ENCODE results near the gene CFAP54.
"Not testable (repeated sequence)": the region's sequence is repeated elsewhere in the genome, so short reads cannot be mapped to it uniquely, and the experiment has no call there.

CFAP54 gene

DNA sequence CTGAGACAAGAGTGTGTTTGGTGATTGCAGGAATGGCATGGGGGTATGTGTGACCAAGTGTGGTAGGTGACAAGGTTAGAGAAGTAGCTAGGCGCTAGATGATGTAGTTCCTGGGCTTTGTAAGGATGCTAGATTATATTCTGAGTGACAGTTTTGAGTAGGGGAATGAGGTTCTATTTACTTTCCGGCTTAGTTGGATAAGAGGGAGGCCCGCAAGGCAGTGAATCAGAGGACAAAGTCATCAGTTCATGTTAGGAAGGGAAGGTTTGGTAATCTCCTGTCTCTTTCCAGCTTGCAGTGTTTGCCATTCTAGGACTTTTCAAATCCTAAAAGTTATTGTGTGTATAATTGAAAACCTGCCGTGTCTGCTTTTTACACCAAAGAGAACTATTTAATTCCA lies 45.0 kb downstream of the CFAP54 start:
- H3K36me3 ChIP-seq (ENCODE audit: control insufficient read depth in 1 of 2, insufficient read depth in 2 of 2, low read length in 2 of 2), result no peaks in the 10 kb centered on the region
- no peak overlapping the region for H3K27ac ChIP-seq (ENCODE audit: low read depth, low read length)
- no peak overlapping the region for H3K4me3 ChIP-seq (ENCODE audit: low read depth in 1 of 2, low read length in 2 of 2)
- H3K9ac ChIP-seq (ENCODE audit: low read depth in 1 of 2, low read length in 2 of 2), result no peak overlapping the region
- H3K9me3 ChIP-seq (ENCODE audit: control insufficient read depth in 1 of 2, low read length in 2 of 2), result no peaks in the 10 kb centered on the region
- H3K27me3 ChIP-seq (ENCODE audit: control insufficient read depth in 1 of 2, insufficient read depth in 2 of 2, low read length in 2 of 2), result no peaks in the 10 kb centered on the region
- no peaks in the 10 kb centered on the region for H3K4me1 ChIP-seq (ENCODE audit: control insufficient read depth in 1 of 2, insufficient read depth in 2 of 2, low read length in 2 of 2)

DNA sequence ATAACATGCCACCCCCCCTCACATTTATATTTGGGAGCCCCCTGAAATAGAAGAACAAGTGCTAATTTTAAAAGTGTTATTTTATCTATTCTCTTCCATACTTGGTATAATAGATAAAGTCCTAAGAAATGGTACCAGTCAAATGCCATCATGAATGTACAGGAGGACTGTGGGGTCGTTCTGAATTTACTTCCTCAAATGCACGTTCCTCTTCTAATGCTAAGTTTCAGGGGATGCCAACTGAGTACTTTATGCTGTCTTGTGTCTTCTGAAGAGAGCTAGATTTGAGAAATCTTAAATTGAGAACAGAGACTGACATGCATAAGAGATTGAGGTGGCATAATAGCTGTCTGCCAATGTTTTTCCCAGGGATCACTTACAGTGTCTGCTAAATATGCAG lies 59.0 kb downstream of the CFAP54 start:
- no peaks in the 10 kb centered on the region for H3K36me3 ChIP-seq (ENCODE audit: control insufficient read depth in 1 of 2, insufficient read depth in 2 of 2, low read length in 2 of 2)
- H3K4me3 ChIP-seq (ENCODE audit: low read depth in 1 of 2, low read length in 2 of 2), result no peak overlapping the region
- no peak overlapping the region for H3K9ac ChIP-seq (ENCODE audit: low read depth in 1 of 2, low read length in 2 of 2)
- H3K27ac ChIP-seq (ENCODE audit: low read depth, low read length), result no peak overlapping the region
- no peaks in the 10 kb centered on the region for H3K27me3 ChIP-seq (ENCODE audit: control insufficient read depth in 1 of 2, insufficient read depth in 2 of 2, low read length in 2 of 2)
- no peaks in the 10 kb centered on the region for H3K4me1 ChIP-seq (ENCODE audit: control insufficient read depth in 1 of 2, insufficient read depth in 2 of 2, low read length in 2 of 2)
- no peaks in the 10 kb centered on the region for H3K9me3 ChIP-seq (ENCODE audit: control insufficient read depth in 1 of 2, low read length in 2 of 2)

DNA sequence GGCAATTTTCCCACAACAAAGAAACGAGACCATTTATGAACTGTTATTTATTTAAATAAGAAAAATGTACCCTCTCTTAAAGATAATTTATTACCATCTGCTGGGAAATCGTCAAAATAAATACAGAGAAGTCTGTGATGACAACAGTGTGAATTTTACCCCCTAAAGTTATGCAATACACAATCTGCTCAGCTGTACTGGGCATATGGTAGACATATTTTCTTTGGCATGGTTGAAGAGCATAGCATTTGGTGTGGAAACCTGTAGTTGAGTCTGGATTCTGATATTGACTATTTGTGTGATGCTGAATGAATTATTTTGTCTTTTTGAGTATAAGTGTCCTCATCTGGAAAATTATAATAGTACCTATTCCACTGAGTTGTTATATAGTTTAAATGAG lies 60.0 kb downstream of the CFAP54 start:
- no peaks in the 10 kb centered on the region for H3K4me1 ChIP-seq (ENCODE audit: control insufficient read depth in 1 of 2, insufficient read depth in 2 of 2, low read length in 2 of 2)
- H3K27me3 ChIP-seq (ENCODE audit: control insufficient read depth in 1 of 2, insufficient read depth in 2 of 2, low read length in 2 of 2), result no peaks in the 10 kb centered on the region
- H3K9me3 ChIP-seq (ENCODE audit: control insufficient read depth in 1 of 2, low read length in 2 of 2), result no peaks in the 10 kb centered on the region
- H3K27ac ChIP-seq (ENCODE audit: low read depth, low read length), result no peak overlapping the region
- H3K36me3 ChIP-seq (ENCODE audit: control insufficient read depth in 1 of 2, insufficient read depth in 2 of 2, low read length in 2 of 2), result no peaks in the 10 kb centered on the region
- no peak overlapping the region for H3K9ac ChIP-seq (ENCODE audit: low read depth in 1 of 2, low read length in 2 of 2)
- no peak overlapping the region for H3K4me3 ChIP-seq (ENCODE audit: low read depth in 1 of 2, low read length in 2 of 2)

DNA sequence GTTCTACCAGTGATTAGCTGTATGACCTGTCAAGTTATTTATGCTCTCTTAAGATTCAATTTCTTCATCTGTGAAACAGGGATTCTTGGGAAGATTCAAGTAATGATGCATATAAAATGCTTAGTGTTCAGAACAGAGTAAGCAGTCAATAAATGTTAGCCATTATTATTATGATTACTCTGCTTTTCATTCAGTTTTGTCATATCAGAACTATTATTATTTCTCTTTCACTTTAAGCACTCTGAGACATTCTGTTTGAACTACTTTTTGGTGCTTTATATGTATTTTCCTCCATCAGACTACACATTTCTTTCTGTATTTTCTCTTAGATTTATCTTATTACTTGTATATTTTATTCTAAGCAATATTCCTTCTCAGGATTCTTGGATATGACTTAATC lies 81.2 kb downstream of the CFAP54 start:
- Histone ChIP-seq H3K9ac (ENCODE audit: low read depth in 1 of 2, low read length in 2 of 2) (no peak overlapping the region), H3K27ac (ENCODE audit: low read depth, low read length) (no peak overlapping the region), H3K4me3 (ENCODE audit: low read depth in 1 of 2, low read length in 2 of 2) (no peak overlapping the region), H3K4me1 (ENCODE audit: control insufficient read depth in 1 of 2, insufficient read depth in 2 of 2, low read length in 2 of 2) (no peaks in the 10 kb centered on the region), H3K27me3 (ENCODE audit: control insufficient read depth in 1 of 2, insufficient read depth in 2 of 2, low read length in 2 of 2) (no peaks in the 10 kb centered on the region), H3K9me3 (ENCODE audit: control insufficient read depth in 1 of 2, low read length in 2 of 2) (no peaks in the 10 kb centered on the region), H3K36me3 (ENCODE audit: control insufficient read depth in 1 of 2, insufficient read depth in 2 of 2, low read length in 2 of 2) (no peaks in the 10 kb centered on the region)

DNA sequence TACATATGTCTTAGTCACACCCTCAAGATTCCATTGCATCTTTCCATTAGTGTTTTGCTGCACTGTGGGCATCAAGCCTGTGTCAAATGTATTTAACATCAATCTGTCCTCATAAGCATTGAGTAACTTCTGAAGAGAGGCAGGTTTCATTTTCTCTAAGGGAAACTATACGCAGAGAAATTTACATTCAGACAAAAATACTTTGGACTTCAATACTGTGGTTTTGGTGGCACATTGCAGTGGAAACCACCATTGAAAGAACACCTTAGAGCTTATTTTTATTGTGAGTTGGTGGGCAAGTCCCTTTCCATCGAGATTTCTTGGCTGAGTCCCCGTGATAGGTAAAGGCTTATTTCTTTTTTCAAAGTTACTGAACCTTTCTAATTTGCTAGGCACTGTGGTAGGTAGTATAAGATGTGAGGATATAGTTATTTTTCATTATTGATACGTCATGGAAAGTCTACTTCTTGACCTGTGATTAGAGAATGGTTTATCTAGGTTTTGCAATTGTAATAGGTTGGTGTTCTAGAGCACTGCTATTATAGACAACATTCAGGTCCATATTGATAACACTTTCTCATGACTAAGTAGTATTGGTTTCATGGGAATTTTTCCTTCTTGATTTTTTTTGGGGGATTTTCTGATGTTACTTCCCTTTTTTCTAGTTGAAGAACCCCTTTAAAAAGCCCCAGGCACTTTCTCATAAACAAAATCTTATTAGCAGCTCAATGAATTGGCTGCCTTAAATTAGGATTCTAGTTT lies 81.9 kb downstream of the CFAP54 start:
- Histone ChIP-seq H3K9ac (ENCODE audit: low read depth in 1 of 2, low read length in 2 of 2) (no peak overlapping the region), H3K27me3 (ENCODE audit: control insufficient read depth in 1 of 2, insufficient read depth in 2 of 2, low read length in 2 of 2) (no peaks in the 10 kb centered on the region), H3K27ac (ENCODE audit: low read depth, low read length) (no peak overlapping the region), H3K4me1 (ENCODE audit: control insufficient read depth in 1 of 2, insufficient read depth in 2 of 2, low read length in 2 of 2) (no peaks in the 10 kb centered on the region), H3K4me3 (ENCODE audit: low read depth in 1 of 2, low read length in 2 of 2) (no peak overlapping the region), H3K36me3 (ENCODE audit: control insufficient read depth in 1 of 2, insufficient read depth in 2 of 2, low read length in 2 of 2) (no peaks in the 10 kb centered on the region), H3K9me3 (ENCODE audit: control insufficient read depth in 1 of 2, low read length in 2 of 2) (no peaks in the 10 kb centered on the region)

DNA sequence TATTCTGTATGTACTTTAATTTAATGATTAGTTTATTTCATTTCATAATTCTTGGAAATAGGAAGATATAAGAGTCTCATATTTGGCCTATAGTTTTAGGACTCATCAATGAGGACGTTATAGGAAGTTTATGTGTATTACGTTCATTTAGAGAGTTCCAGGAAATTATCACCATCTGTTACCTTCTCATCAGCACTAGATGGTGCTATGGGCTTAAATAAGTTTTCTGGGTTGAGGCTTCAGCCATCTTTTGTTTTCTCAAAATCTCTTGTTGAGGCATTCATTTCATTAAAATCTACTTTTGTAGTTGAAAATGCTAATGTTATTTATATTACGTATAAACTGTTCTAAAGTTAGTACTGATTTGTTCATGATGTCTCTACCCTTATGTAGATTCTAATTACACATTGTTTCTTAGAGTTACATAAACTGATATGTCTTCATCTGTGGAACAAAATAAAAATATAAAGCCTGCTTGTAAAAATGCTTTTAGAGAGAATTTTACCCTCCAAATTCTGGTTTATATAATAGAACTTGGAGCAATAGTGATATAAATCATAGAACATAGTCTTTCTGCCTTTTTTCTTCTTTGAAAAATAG lies 89.2 kb downstream of the CFAP54 start:
- H3K27ac ChIP-seq (ENCODE audit: low read depth, low read length), result no peak overlapping the region
- H3K4me1 ChIP-seq (ENCODE audit: control insufficient read depth in 1 of 2, insufficient read depth in 2 of 2, low read length in 2 of 2), result no peaks in the 10 kb centered on the region
- no peak overlapping the region for H3K4me3 ChIP-seq (ENCODE audit: low read depth in 1 of 2, low read length in 2 of 2)
- H3K9me3 ChIP-seq (ENCODE audit: control insufficient read depth in 1 of 2, low read length in 2 of 2), result no peaks in the 10 kb centered on the region
- no peaks in the 10 kb centered on the region for H3K27me3 ChIP-seq (ENCODE audit: control insufficient read depth in 1 of 2, insufficient read depth in 2 of 2, low read length in 2 of 2)
- no peak overlapping the region for H3K9ac ChIP-seq (ENCODE audit: low read depth in 1 of 2, low read length in 2 of 2)
- H3K36me3 ChIP-seq (ENCODE audit: control insufficient read depth in 1 of 2, insufficient read depth in 2 of 2, low read length in 2 of 2), result no peaks in the 10 kb centered on the region

DNA sequence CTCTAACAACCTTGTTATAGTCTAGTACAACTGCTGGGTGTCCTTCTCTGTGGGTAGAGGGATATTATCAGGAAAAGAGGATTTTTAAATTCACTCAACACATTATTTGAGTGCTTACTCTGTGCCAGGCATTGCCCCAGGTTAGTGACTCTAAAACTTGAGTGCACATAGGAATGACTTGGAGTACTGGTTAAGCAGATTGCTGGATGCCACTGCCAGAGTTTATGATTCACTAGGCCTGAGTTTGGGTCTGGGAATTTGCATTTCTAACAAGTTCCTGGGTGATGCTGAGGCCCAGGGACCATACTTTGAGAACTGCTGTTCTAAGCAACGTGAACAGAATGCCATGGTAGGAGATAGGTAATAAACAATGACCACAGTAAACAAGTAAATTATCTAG lies 96.6 kb downstream of the CFAP54 start:
- Histone ChIP-seq H3K36me3 (ENCODE audit: control insufficient read depth in 1 of 2, insufficient read depth in 2 of 2, low read length in 2 of 2) (no peaks in the 10 kb centered on the region), H3K9me3 (ENCODE audit: control insufficient read depth in 1 of 2, low read length in 2 of 2) (no peaks in the 10 kb centered on the region), H3K4me1 (ENCODE audit: control insufficient read depth in 1 of 2, insufficient read depth in 2 of 2, low read length in 2 of 2) (no peaks in the 10 kb centered on the region), H3K4me3 (ENCODE audit: low read depth in 1 of 2, low read length in 2 of 2) (no peak overlapping the region), H3K9ac (ENCODE audit: low read depth in 1 of 2, low read length in 2 of 2) (no peak overlapping the region), H3K27me3 (ENCODE audit: control insufficient read depth in 1 of 2, insufficient read depth in 2 of 2, low read length in 2 of 2) (no peaks in the 10 kb centered on the region), H3K27ac (ENCODE audit: low read depth, low read length) (no peak overlapping the region)

DNA sequence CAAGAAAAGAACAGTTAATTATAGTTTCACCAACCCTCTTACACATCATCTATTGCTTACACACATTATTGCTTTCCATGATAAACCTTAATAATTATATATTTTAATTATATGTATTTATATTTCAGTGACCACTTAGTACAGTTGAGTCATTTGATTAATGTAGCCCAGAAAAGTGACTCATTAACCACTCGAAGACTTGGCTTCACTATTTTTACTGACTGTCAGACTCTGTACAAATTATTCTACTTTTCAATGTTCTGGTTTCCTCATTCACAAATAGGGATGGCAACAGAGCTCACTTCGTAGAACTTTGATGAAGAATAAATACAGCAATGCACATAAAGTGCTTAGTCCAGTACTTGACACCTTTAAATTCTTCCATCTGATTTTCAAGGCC lies 98.3 kb downstream of the CFAP54 start:
- H3K9ac ChIP-seq (ENCODE audit: low read depth in 1 of 2, low read length in 2 of 2), result no peak overlapping the region
- H3K4me1 ChIP-seq (ENCODE audit: control insufficient read depth in 1 of 2, insufficient read depth in 2 of 2, low read length in 2 of 2), result no peaks in the 10 kb centered on the region
- H3K27ac ChIP-seq (ENCODE audit: low read depth, low read length), result no peak overlapping the region
- H3K4me3 ChIP-seq (ENCODE audit: low read depth in 1 of 2, low read length in 2 of 2), result no peak overlapping the region
- no peaks in the 10 kb centered on the region for H3K9me3 ChIP-seq (ENCODE audit: control insufficient read depth in 1 of 2, low read length in 2 of 2)
- H3K27me3 ChIP-seq (ENCODE audit: control insufficient read depth in 1 of 2, insufficient read depth in 2 of 2, low read length in 2 of 2), result no peaks in the 10 kb centered on the region
- no peaks in the 10 kb centered on the region for H3K36me3 ChIP-seq (ENCODE audit: control insufficient read depth in 1 of 2, insufficient read depth in 2 of 2, low read length in 2 of 2)

DNA sequence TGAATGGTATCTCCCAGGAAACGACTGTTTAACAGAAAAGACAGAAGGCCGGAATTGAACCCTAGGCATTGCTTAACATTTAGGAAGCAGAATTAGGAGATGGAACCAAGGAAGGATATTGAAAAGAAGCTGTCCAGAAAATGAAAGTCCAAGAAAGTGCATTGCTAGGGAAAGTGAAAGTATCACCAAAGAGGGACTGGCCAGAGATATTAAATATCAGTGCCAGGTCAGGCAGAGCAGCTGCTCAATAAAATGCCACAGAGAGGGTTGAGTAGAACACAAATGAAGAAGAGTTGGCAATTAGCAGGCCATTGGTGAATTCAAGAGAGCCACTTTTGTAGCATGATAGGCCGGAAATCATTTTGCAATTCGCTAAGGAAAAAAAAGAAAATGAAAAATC lies 101.6 kb downstream of the CFAP54 start:
- Histone ChIP-seq H3K9me3 (ENCODE audit: control insufficient read depth in 1 of 2, low read length in 2 of 2) (no peaks in the 10 kb centered on the region), H3K4me3 (ENCODE audit: low read depth in 1 of 2, low read length in 2 of 2) (no peak overlapping the region), H3K36me3 (ENCODE audit: control insufficient read depth in 1 of 2, insufficient read depth in 2 of 2, low read length in 2 of 2) (no peaks in the 10 kb centered on the region), H3K9ac (ENCODE audit: low read depth in 1 of 2, low read length in 2 of 2) (no peak overlapping the region), H3K4me1 (ENCODE audit: control insufficient read depth in 1 of 2, insufficient read depth in 2 of 2, low read length in 2 of 2) (no peaks in the 10 kb centered on the region), H3K27me3 (ENCODE audit: control insufficient read depth in 1 of 2, insufficient read depth in 2 of 2, low read length in 2 of 2) (no peaks in the 10 kb centered on the region), H3K27ac (ENCODE audit: low read depth, low read length) (no peak overlapping the region)

DNA sequence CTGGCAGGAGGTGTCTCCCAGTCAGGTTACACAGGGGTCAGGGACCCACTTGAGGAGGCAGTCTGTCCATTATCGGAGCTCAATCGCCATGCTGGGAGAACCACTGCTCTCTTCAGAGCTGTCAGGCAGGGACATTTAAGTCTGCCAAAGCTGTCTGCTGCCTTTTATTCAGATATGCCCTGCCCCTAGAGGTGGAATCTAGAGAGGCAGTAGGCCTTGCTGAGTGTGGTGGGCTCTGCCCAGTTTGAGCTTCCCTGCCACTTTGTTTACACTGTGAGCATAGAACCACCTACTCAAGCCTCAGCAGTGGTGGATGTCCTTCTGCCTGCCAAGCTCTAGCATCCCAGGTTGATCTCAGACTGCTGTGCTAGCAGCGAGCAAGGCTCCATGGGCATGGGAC lies 115.0 kb downstream of the CFAP54 start:
- H3K36me3 ChIP-seq (ENCODE audit: control insufficient read depth in 1 of 2, insufficient read depth in 2 of 2, low read length in 2 of 2), result not testable (repeated sequence)

More for the DNA sequence above, 115.0 kb downstream of the CFAP54 start:
- H3K9me3 ChIP-seq (ENCODE audit: control insufficient read depth in 1 of 2, low read length in 2 of 2); H3K4me3 ChIP-seq (ENCODE audit: low read depth in 1 of 2, low read length in 2 of 2); H3K4me1 ChIP-seq (ENCODE audit: control insufficient read depth in 1 of 2, insufficient read depth in 2 of 2, low read length in 2 of 2); H3K27ac ChIP-seq (ENCODE audit: low read depth, low read length); H3K27me3 ChIP-seq (ENCODE audit: control insufficient read depth in 1 of 2, insufficient read depth in 2 of 2, low read length in 2 of 2); H3K9ac ChIP-seq (ENCODE audit: low read depth in 1 of 2, low read length in 2 of 2): not testable (repeated sequence)
